HG03159 (cell line): Measurements from ENCODE around the gene ADAM8.
"Not testable (repeated sequence)": the region's sequence is repeated elsewhere in the genome, so short reads cannot be mapped to it uniquely, and the experiment has no call there.

Source experiments
- ATAC-seq: cut with Tn5 transposase; IDR thresholded peaks from one replicate; pipeline ENCODE4 v1.9.1; 2021; ENCODE audit warnings: mild to moderate bottlenecking, moderate library complexity; ENCODE audit not compliant: unreplicated experiment

Gene ADAM8

GRCh38 chr10:133234796-133235195 is 41.9 kb downstream of the ADAM8 start:
- not testable (repeated sequence) for ATAC-seq

- no peak for ATAC-seq
Observed at GRCh38 chr10:133231946-133232574, 44.6 kb downstream of the ADAM8 start.

GRCh38 chr10:133231244-133231945 is 45.3 kb downstream of the ADAM8 start:
- no peak for ATAC-seq

- no peak for ATAC-seq
Observed at GRCh38 chr10:133230387-133231195, 46.1 kb downstream of the ADAM8 start.

GRCh38 chr10:133230044-133230361 is 46.7 kb downstream of the ADAM8 start, which contains the start of gene UTF1:
Gene UTF1, plus strand, starts transcription at chr10:133230217. Its CDS starts 72 bp downstream, at chr10:133230289.
- no peak for ATAC-seq

- no peak for ATAC-seq
Observed at GRCh38 chr10:133229265-133230043, 47.2 kb downstream of the ADAM8 start.

- ATAC-seq, result no peak
Observed at GRCh38 chr10:133227256-133227655, 49.4 kb downstream of the ADAM8 start.

- no peak for ATAC-seq
Observed at GRCh38 chr10:133226251-133226808, 50.3 kb downstream of the ADAM8 start.

GRCh38 chr10:133225707-133226191 is 50.9 kb downstream of the ADAM8 start:
- ATAC-seq, result no peak

GRCh38 chr10:133224756-133225372 is 51.8 kb downstream of the ADAM8 start:
- ATAC-seq, result no peak

- ATAC-seq, result no peak
Observed at GRCh38 chr10:133224076-133224475, 52.6 kb downstream of the ADAM8 start.

GRCh38 chr10:133221756-133222155 is 54.9 kb downstream of the ADAM8 start:
- ATAC-seq, result not testable (repeated sequence)

- ATAC-seq, result no peak
Observed at GRCh38 chr10:133221331-133221730, 55.3 kb downstream of the ADAM8 start.

- ATAC-seq, result no peak
Observed at GRCh38 chr10:133219782-133220181, 56.9 kb downstream of the ADAM8 start.

GRCh38 chr10:133218891-133219290 is 57.8 kb downstream of the ADAM8 start:
- ATAC-seq, result no peak

- ATAC-seq, result no peak
Observed at GRCh38 chr10:133217800-133218589, 58.7 kb downstream of the ADAM8 start.

- ATAC-seq, result no peak
Observed at GRCh38 chr10:133216776-133217175, 59.9 kb downstream of the ADAM8 start.

- ATAC-seq, result no peak
Observed at GRCh38 chr10:133215586-133215985, 61.1 kb downstream of the ADAM8 start.
